Smooth muscle cell (in vitro differentiated cells): ENCODE measurements around the gene SRBD1. TPM values are rescaled to one million over a fixed set of nuclear protein-coding genes. Genes with fewer than 3 reads are reported as not detected.

ENCODE experiments used
- DNase-seq: peaks from one replicate; lab custom pipeline; 2025; ENCODE audit not compliant: unreplicated experiment; lab: John Stamatoyannopoulos, UW
- H2AFZ ChIP-seq: fragments of 200-600 bp; sonication (generic); 2 replicates; pipeline ENCODE4 v1.6.0; 2016; ENCODE audit warnings: antibody characterized with exemption, low read depth, mild to moderate bottlenecking
- H3F3A ChIP-seq: fragments of 200-600 bp; sonication (generic); 2 replicates; pipeline ENCODE4 v1.6.0; 2017; ENCODE audit warnings: antibody characterized with exemption, low read depth
- H3K27ac ChIP-seq: fragments of 200-600 bp; sonication (generic); 2 replicates; pipeline ENCODE4 v1.5.1; 2016; ENCODE audit warnings: low read depth, mild to moderate bottlenecking
- H3K27me3 ChIP-seq: fragments of 200-600 bp; sonication (generic); 2 replicates; pipeline ENCODE4 v1.6.1; 2016; ENCODE audit warnings: low read depth, mild to moderate bottlenecking
- H3K36me3 ChIP-seq: fragments of 200-600 bp; sonication (generic); 2 replicates; pipeline ENCODE4 v1.5.1; 2016; ENCODE audit warnings: low read depth
- H3K4me1 ChIP-seq: fragments of 200-600 bp; sonication (generic); 2 replicates; pipeline ENCODE4 v1.5.1; 2016; ENCODE audit warnings: low read depth
- H3K4me2 ChIP-seq: fragments of 200-600 bp; sonication (generic); 2 replicates; pipeline ENCODE4 v1.6.0; 2016; ENCODE audit warnings: mild to moderate bottlenecking
- H3K4me3 ChIP-seq: fragments of 200-600 bp; sonication (generic); 2 replicates; pipeline ENCODE4 v1.5.1; 2016; ENCODE audit warnings: mild to moderate bottlenecking
- H3K79me2 ChIP-seq: fragments of 200-600 bp; sonication (generic); 2 replicates; pipeline ENCODE4 v1.6.0; 2016; ENCODE audit warnings: low read depth, mild to moderate bottlenecking
- H3K9ac ChIP-seq: fragments of 200-600 bp; sonication (generic); 2 replicates; pipeline ENCODE4 v1.6.0; 2016; ENCODE audit warnings: low read depth
- H3K9me3 ChIP-seq: fragments of 200-600 bp; sonication (generic); replicated peaks from 2 replicates; pipeline ENCODE4 v1.5.1; 2016; ENCODE audit warnings: low read depth
- H4K20me1 ChIP-seq: fragments of 200-600 bp; sonication (generic); 2 replicates; pipeline ENCODE4 v1.6.0; 2016; ENCODE audit warnings: low read depth
- CTCF ChIP-seq: fragments of 200-600 bp; sonication (generic); IDR thresholded peaks from 2 replicates; pipeline ENCODE4 v1.5.1; 2017; ENCODE audit warnings: borderline replicate concordance, mild to moderate bottlenecking, antibody characterized with exemption; ENCODE audit not compliant: insufficient read depth, poor library complexity, severe bottlenecking
- WGBS: methylation state at CpG from one replicate; pipeline ENCODE4 v1.1.7; 2016; ENCODE audit warnings: low lambda C conversion rate; 5-methylcytosine and 5-hydroxymethylcytosine counted together
- polyA plus RNA-seq: library from polyadenylated mRNA; unstranded; fragments of >200 nt; fragmentation: Nextera tagmentation; extraction: Ambion mirVana; gene quantifications from 2 replicates; pipeline ENCODE4 v1.2.1, GENCODE V29; 2016
- total RNA-seq: library from RNA; depleted of rRNA; stranded (reverse); fragments of >200 nt; gene quantifications from 2 replicates; pipeline ENCODE4 v1.2.3, GENCODE V29; 2014

SRBD1 gene
- total and polyA plus RNA-seq, 2 experiments from 2014 or later = 11.1 to 22.5 TPM

- H3K27ac ChIP-seq = no peak overlapping the region
- DNase-seq = no peak
- no peaks in the 10 kb centered on the region for H4K20me1 ChIP-seq
- no peak overlapping the region for H3K4me2 ChIP-seq
- no peaks in the 10 kb centered on the region for H3K9me3 ChIP-seq
- H3K9ac ChIP-seq = no peak overlapping the region
- H3F3A ChIP-seq = no peaks in the 10 kb centered on the region
- no peak overlapping the region for H2AFZ ChIP-seq
- no peaks in the 10 kb centered on the region for H3K4me1 ChIP-seq
- WGBS = 86% methylated on average over 5 of the region's 5 CpGs
- H3K27me3 ChIP-seq = no peaks in the 10 kb centered on the region
- H3K36me3 ChIP-seq = peaks cover 3% of the 10 kb centered on the region
- TF ChIP-seq CTCF = no peak
- H3K79me2 ChIP-seq = no peaks in the 10 kb centered on the region
- H3K4me3 ChIP-seq = no peak overlapping the region
Observed at GRCh38 chr2:45578056-45578843, 32.8 kb downstream of the SRBD1 start.

GRCh38 chr2:45577441-45577840, 33.6 kb downstream of the SRBD1 start:
- peaks cover 5% of the 10 kb centered on the region for H3K36me3 ChIP-seq
- H3K27ac ChIP-seq = no peak overlapping the region
- no peak for DNase-seq
- TF ChIP-seq CTCF = no peak
- H3K9me3 ChIP-seq = no peaks in the 10 kb centered on the region
- 76% methylated on average over 4 of the region's 4 CpGs for WGBS
- no peak overlapping the region for H3K4me3 ChIP-seq
- H3K79me2 ChIP-seq = no peaks in the 10 kb centered on the region
- H3F3A ChIP-seq = no peaks in the 10 kb centered on the region
- no peak overlapping the region for H3K4me2 ChIP-seq
- no peak overlapping the region for H3K9ac ChIP-seq
- H3K4me1 ChIP-seq = no peaks in the 10 kb centered on the region
- no peaks in the 10 kb centered on the region for H4K20me1 ChIP-seq
- H3K27me3 ChIP-seq = no peaks in the 10 kb centered on the region
- no peak overlapping the region for H2AFZ ChIP-seq

- no peaks in the 10 kb centered on the region for H3F3A ChIP-seq
- no peak overlapping the region for H2AFZ ChIP-seq
- H3K36me3 ChIP-seq = peaks cover 5% of the 10 kb centered on the region
- no peaks in the 10 kb centered on the region for H3K9me3 ChIP-seq
- H3K4me3 ChIP-seq = no peak overlapping the region
- H3K27ac ChIP-seq = no peak overlapping the region
- H3K4me2 ChIP-seq = no peak overlapping the region
- H3K27me3 ChIP-seq = no peaks in the 10 kb centered on the region
- 96% methylated on average over 6 of the region's 6 CpGs for WGBS
- no peak for TF ChIP-seq CTCF
- H3K9ac ChIP-seq = no peak overlapping the region
- no peaks in the 10 kb centered on the region for H3K79me2 ChIP-seq
- no peak for DNase-seq
- no peaks in the 10 kb centered on the region for H3K4me1 ChIP-seq
- no peaks in the 10 kb centered on the region for H4K20me1 ChIP-seq
Observed at GRCh38 chr2:45575881-45576280, 35.2 kb downstream of the SRBD1 start.

- H3K9me3 ChIP-seq = no peaks in the 10 kb centered on the region
- H3K4me1 ChIP-seq = no peaks in the 10 kb centered on the region
- no peaks in the 10 kb centered on the region for H4K20me1 ChIP-seq
- H3K27me3 ChIP-seq = no peaks in the 10 kb centered on the region
- H3K36me3 ChIP-seq = peaks cover 5% of the 10 kb centered on the region
- no peak overlapping the region for H3K4me3 ChIP-seq
- H3K4me2 ChIP-seq = no peak overlapping the region
- H3K27ac ChIP-seq = no peak overlapping the region
- no peak for TF ChIP-seq CTCF
- no peak overlapping the region for H3K9ac ChIP-seq
- no peak for DNase-seq
- 96% methylated on average over 3 of the region's 3 CpGs for WGBS
- no peak overlapping the region for H2AFZ ChIP-seq
- no peaks in the 10 kb centered on the region for H3F3A ChIP-seq
- H3K79me2 ChIP-seq = no peaks in the 10 kb centered on the region
Observed at GRCh38 chr2:45572979-45573378, 38.1 kb downstream of the SRBD1 start.
